ENCODE results near the gene GEN1. TPM values are rescaled to one million over a fixed set of nuclear protein-coding genes. Genes with fewer than 3 reads are reported as not detected.

The GEN1 gene
- total RNA-seq, 4 donors from 2014 or later, result 1.4 to 5.8 (median 3.0) TPM

DNA sequence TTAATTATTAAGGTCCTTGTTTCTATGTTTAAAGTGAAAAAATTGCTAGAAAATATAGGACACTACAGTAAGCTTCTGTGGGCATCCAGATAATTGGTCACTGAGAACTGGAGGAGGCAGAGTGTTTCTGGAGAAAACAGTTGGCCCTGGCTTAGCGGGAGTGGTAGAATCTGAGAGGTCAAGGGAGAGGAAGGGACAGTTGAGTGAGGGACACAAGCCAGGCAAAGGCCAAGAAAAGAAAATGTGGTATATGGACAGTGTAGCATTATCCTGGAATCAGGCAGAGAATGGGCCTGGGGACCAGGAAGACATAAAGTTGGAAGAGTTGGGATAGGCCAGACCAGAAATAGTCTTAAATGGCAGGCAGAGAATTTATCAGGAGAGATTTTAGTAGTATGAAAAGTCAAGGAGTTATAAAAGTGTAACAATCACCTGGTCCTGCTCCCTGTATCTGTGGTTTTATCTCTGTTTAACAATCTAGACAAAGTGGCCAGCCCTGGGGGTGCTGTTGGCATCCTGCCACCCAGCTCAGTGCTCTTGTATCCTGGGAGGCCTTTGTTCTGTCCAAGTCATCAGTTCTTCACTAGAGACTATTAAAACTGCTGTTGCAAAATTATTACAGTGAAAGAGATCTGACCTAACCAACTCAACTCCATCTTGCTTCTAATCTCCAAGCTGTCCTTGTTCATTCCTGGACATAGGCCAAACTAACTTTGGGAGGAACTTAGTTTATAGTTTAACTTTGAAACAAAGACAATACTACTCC is 46.9 kb downstream of the GEN1 start:
- H3K4me1 ChIP-seq, result no peaks in the 10 kb centered on the region
- H3K36me3 ChIP-seq, result no peaks in the 10 kb centered on the region
- no peaks in the 10 kb centered on the region for H3K9me3 ChIP-seq
- H3K27me3 ChIP-seq, result no peaks in the 10 kb centered on the region
- no peak overlapping the region for H3K4me3 ChIP-seq
- no peak overlapping the region for H3K27ac ChIP-seq
- ATAC-seq, result no peak
- WGBS, 2 donors (ENCODE audit: low coverage in 1 of 2), result 86 to 100% methylated on average over 1 of the region's 1 CpG
- TF ChIP-seq EP300 (IDR thresholded peaks at IDR 0.05), result no peak
- no peak for TF ChIP-seq POLR2AphosphoS5 (IDR thresholded peaks at IDR 0.05)
- no peak for TF ChIP-seq POLR2A (IDR thresholded peaks at IDR 0.05)
- TF ChIP-seq, protein P1, sequence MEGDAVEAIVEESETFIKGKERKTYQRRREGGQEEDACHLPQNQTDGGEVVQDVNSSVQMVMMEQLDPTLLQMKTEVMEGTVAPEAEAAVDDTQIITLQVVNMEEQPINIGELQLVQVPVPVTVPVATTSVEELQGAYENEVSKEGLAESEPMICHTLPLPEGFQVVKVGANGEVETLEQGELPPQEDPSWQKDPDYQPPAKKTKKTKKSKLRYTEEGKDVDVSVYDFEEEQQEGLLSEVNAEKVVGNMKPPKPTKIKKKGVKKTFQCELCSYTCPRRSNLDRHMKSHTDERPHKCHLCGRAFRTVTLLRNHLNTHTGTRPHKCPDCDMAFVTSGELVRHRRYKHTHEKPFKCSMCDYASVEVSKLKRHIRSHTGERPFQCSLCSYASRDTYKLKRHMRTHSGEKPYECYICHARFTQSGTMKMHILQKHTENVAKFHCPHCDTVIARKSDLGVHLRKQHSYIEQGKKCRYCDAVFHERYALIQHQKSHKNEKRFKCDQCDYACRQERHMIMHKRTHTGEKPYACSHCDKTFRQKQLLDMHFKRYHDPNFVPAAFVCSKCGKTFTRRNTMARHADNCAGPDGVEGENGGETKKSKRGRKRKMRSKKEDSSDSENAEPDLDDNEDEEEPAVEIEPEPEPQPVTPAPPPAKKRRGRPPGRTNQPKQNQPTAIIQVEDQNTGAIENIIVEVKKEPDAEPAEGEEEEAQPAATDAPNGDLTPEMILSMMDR (IDR thresholded peaks at IDR 0.05), result no peak

DNA sequence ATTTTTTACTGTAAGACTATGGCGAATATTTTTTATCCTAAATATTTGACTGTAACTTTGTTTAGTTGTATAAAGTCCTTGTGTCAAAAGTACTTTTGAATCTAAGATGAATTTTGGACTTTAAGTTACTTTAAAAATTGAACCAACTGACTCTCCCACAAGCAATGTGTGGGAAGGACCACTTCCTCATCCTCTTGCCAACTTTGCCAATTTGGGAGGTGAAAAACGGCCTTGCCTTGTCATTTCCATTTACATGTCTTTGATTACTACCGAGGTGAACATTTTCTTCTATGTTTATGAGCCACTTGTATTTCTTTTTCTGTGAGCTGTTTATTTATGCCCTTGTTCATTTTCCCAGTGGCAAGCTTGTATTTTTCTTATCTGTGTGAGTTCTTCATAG is 49.6 kb downstream of the GEN1 start:
- ATAC-seq, result no peak

DNA sequence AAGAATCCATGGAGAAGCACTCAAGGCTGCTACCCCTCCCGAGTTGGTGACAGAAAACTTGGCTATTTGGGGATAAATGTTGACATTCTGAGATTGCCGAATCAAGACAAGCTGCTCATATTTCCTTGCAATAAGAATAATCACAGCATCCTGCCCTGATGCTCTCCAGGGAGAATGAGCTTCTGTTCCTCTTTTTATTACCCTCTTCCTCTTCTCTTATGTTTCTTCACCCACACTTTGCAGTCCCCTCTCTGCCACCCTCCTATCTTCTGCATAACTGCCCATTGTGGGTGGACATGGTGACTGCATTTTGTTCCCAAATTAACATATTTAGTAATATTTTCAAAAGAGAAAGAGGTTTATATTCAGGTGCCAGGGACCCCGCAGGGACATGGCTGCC is 50.4 kb downstream of the GEN1 start:
- Histone ChIP-seq H3K4me3 (no peak overlapping the region), H3K27ac (no peak overlapping the region), H3K9me3 (no peaks in the 10 kb centered on the region), H3K36me3 (no peaks in the 10 kb centered on the region), H3K4me1 (no peaks in the 10 kb centered on the region), H3K27me3 (no peaks in the 10 kb centered on the region)
- no peak for ATAC-seq
- WGBS, 2 donors (ENCODE audit: low coverage in 1 of 2), result 63 to 71% methylated on average over 2 to 3 of the region's 3 CpGs
- no peak for TF ChIP-seq POLR2A (IDR thresholded peaks at IDR 0.05)
- TF ChIP-seq EP300 (IDR thresholded peaks at IDR 0.05), result no peak
- TF ChIP-seq, protein P1 (IDR thresholded peaks at IDR 0.05), result no peak
- no peak for TF ChIP-seq POLR2AphosphoS5 (IDR thresholded peaks at IDR 0.05)

More for the DNA sequence above, 49.6 kb downstream of the GEN1 start:
- no peaks in the 10 kb centered on the region for H3K9me3 ChIP-seq
- H3K4me3 ChIP-seq, result no peak overlapping the region
- no peaks in the 10 kb centered on the region for H3K27me3 ChIP-seq
- WGBS, 2 donors (ENCODE audit: low coverage in 1 of 2), result 56 to 58% methylated on average over 3 of the region's 3 CpGs
- H3K4me1 ChIP-seq, result no peaks in the 10 kb centered on the region
- no peak overlapping the region for H3K27ac ChIP-seq
- TF ChIP-seq POLR2AphosphoS5 (IDR thresholded peaks at IDR 0.05) (no peak), POLR2A (IDR thresholded peaks at IDR 0.05) (no peak), EP300 (IDR thresholded peaks at IDR 0.05) (no peak)
- TF ChIP-seq, protein P1 (IDR thresholded peaks at IDR 0.05), result no peak
- no peaks in the 10 kb centered on the region for H3K36me3 ChIP-seq

DNA sequence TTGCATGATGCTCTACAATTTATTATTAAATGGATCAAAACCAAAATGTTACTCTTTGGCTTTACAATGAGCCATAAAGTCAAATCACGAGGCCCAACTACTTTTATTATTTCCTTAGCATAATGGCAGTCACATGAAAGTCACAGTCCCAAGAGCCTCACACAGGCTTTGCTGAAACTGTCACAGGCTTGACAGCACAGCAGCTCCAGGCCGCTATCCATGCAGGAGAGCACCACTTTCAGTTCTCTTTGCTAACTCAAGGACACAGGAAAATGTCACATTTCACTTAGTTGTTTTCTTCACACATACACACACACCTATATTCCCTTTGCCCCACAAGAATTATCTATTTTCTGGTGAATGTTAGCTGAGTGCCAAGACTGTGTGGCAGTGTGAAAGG is 51.2 kb downstream of the GEN1 start:
- ATAC-seq, result no peak

More for the DNA sequence above, 51.2 kb downstream of the GEN1 start:
- Histone ChIP-seq H3K4me3 (no peak overlapping the region), H3K27ac (no peak overlapping the region), H3K36me3 (no peaks in the 10 kb centered on the region), H3K9me3 (no peaks in the 10 kb centered on the region), H3K27me3 (no peaks in the 10 kb centered on the region), H3K4me1 (no peaks in the 10 kb centered on the region)
- TF ChIP-seq, protein P1 (IDR thresholded peaks at IDR 0.05), result no peak
- TF ChIP-seq POLR2AphosphoS5 (IDR thresholded peaks at IDR 0.05) (no peak), EP300 (IDR thresholded peaks at IDR 0.05) (no peak), POLR2A (IDR thresholded peaks at IDR 0.05) (no peak)
- WGBS, 2 donors (ENCODE audit: low coverage in 1 of 2), result 79 to 89% methylated on average over 2 of the region's 2 CpGs
